DOHH2 (cell line): ENCODE data around the gene ZNF232.
"Not testable (repeated sequence)": the region's sequence is repeated elsewhere in the genome, so short reads cannot be mapped to it uniquely, and the experiment has no call there.

Source experiments
- H3F3A ChIP-seq: fragments of 200-600 bp; sonication (generic), shearing (Covaris generic); 2 replicates; pipeline ENCODE4 v1.6.0; 2016; ENCODE audit warnings: antibody characterized with exemption, mild to moderate bottlenecking; ENCODE audit not compliant: control insufficient read depth, insufficient read depth
- H3K27ac ChIP-seq: fragments of 200-600 bp; sonication (generic); 2 replicates; pipeline ENCODE4 v1.5.1; 2014; ENCODE audit warnings: low read depth, mild to moderate bottlenecking, low read length, moderate library complexity
- H3K27me3 ChIP-seq: fragments of 200-600 bp; sonication (generic); 2 replicates; pipeline ENCODE4 v1.6.1; 2014; ENCODE audit warnings: mild to moderate bottlenecking, low read length, mixed read lengths; ENCODE audit not compliant: control insufficient read depth
- H3K36me3 ChIP-seq: fragments of 200-600 bp; sonication (generic); 2 replicates; pipeline ENCODE4 v1.6.1; 2014; ENCODE audit warnings: mild to moderate bottlenecking, low read length, moderate library complexity, mixed read lengths; ENCODE audit not compliant: control insufficient read depth
- H3K4me1 ChIP-seq: fragments of 200-600 bp; sonication (generic); 2 replicates; pipeline ENCODE4 v1.6.1; 2014; ENCODE audit warnings: mild to moderate bottlenecking, low read length, mixed read lengths; ENCODE audit not compliant: control insufficient read depth
- H3K4me2 ChIP-seq: fragments of 200-600 bp; sonication (generic); 2 replicates; pipeline ENCODE4 v1.6.0; 2014; ENCODE audit warnings: mild to moderate bottlenecking, low read length, moderate library complexity
- H3K4me3 ChIP-seq: fragments of 200-600 bp; sonication (generic); 2 replicates; pipeline ENCODE4 v1.5.1; 2014; ENCODE audit warnings: mild to moderate bottlenecking, low read length, mixed read lengths
- H3K79me2 ChIP-seq: fragments of 200-600 bp; sonication (generic); 2 replicates; pipeline ENCODE4 v1.6.1; 2014; ENCODE audit warnings: mild to moderate bottlenecking, low read length, mixed read lengths; ENCODE audit not compliant: control insufficient read depth
- H3K9me2 ChIP-seq: fragments of 200-600 bp; sonication (generic); replicated peaks from 2 replicates; pipeline ENCODE4 v1.6.1; 2014; ENCODE audit warnings: mild to moderate bottlenecking, low read length, mixed read lengths; ENCODE audit not compliant: control insufficient read depth
- H3K9me3 ChIP-seq: fragments of 200-600 bp; sonication (generic); 2 replicates; pipeline ENCODE4 v1.6.1; 2014; ENCODE audit warnings: antibody characterized with exemption, low read length, mixed read lengths; ENCODE audit not compliant: control insufficient read depth, insufficient read depth
- H4K20me1 ChIP-seq: fragments of 200-600 bp; sonication (generic); 2 replicates; pipeline ENCODE4 v1.6.0; 2014; ENCODE audit warnings: low read depth, mild to moderate bottlenecking, antibody characterized with exemption, low read length, moderate library complexity; ENCODE audit not compliant: control insufficient read depth, insufficient read depth
- CTCF ChIP-seq: fragments of 200-600 bp; sonication (generic); IDR thresholded peaks from one replicate; pipeline ENCODE4 v1.5.1; 2014; ENCODE audit warnings: antibody characterized with exemption, mild to moderate bottlenecking, low read depth, low read length; ENCODE audit not compliant: poor library complexity, severe bottlenecking
- EZH2phosphoT487 ChIP-seq: fragments of 200-600 bp; sonication (generic); IDR thresholded peaks from 2 replicates; pipeline ENCODE4 v1.6.1; 2017; ENCODE audit warnings: borderline replicate concordance, mild to moderate bottlenecking, antibody characterized with exemption, low read length, moderate library complexity, mixed read lengths

Gene ZNF232

GRCh38 chr17:5135726-5136579 is 24.3 kb upstream of the ZNF232 start:
- H3K4me3 ChIP-seq, result no peak overlapping the region
- H4K20me1 ChIP-seq, result no peaks in the 10 kb centered on the region
- no peaks in the 10 kb centered on the region for H3K9me2 ChIP-seq
- TF ChIP-seq CTCF (no peak), EZH2phosphoT487 (no peak)
- H3K79me2 ChIP-seq, result no peaks in the 10 kb centered on the region
- H3K27ac ChIP-seq, result no peak overlapping the region
- no peaks in the 10 kb centered on the region for H3K4me1 ChIP-seq
- H3K36me3 ChIP-seq, result no peaks in the 10 kb centered on the region
- H3K9me3 ChIP-seq, result no peaks in the 10 kb centered on the region
- H3K4me2 ChIP-seq, result no peak overlapping the region
- no peaks in the 10 kb centered on the region for H3F3A ChIP-seq
- no peaks in the 10 kb centered on the region for H3K27me3 ChIP-seq

DNA sequence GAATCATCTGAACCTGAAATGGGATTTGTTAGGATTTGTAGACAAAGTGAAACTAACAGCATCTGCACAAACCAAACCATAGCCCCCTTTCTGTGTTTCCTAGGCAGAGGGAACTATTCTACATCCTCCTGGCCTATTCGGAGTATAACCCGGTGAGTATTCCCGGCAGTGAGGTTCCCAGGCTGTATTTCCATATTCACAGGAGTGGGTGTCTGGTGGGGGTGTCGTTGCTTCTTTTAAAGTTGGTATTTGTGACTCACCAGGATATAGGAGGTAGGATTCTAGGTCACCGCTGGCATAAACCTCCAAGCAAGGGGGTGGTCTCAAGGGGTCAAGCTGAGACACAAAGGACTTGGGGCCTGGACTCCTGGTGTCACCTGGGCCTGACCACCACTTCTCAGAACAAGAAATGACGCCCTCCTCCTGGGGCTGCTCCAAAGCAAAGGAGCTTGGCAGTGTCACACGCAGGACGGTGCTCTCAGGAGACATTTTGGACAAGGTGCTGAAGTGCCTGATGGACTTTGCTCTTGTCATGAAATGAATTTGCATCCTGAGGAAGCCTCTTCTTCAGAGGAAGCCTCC is 23.5 kb upstream of the ZNF232 start:
- H3K79me2 ChIP-seq, H3K9me3 ChIP-seq, H3K4me1 ChIP-seq, H3K27me3 ChIP-seq, H3F3A ChIP-seq, H3K4me2 ChIP-seq, H3K4me3 ChIP-seq, H3K9me2 ChIP-seq, H3K36me3 ChIP-seq, H3K27ac ChIP-seq, H4K20me1 ChIP-seq: not testable (repeated sequence)

DNA sequence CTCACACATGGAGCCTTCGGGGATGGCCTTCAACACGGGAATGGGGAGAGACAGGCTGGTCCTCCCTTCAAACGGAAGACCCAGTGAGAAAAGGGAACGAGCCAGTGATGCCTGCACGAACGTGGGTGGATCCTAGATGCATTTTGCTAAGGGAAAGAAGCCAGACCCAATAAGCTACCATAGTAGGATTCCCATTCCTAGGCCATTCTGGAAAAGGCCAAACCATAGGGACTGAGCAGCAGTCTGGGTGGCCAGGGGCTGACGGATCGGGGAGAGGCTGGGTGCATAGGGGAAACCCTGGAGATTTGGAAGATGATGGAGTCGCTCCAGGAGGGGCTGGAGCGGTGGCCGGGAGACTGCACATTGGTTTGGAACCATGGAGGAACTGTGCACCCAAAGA is 22.9 kb upstream of the ZNF232 start:
- H3K4me3 ChIP-seq, H4K20me1 ChIP-seq, H3K9me3 ChIP-seq, H3K27ac ChIP-seq, H3K9me2 ChIP-seq, H3K27me3 ChIP-seq, H3K4me1 ChIP-seq, H3K4me2 ChIP-seq, H3K36me3 ChIP-seq, H3F3A ChIP-seq, H3K79me2 ChIP-seq: not testable (repeated sequence)

DNA sequence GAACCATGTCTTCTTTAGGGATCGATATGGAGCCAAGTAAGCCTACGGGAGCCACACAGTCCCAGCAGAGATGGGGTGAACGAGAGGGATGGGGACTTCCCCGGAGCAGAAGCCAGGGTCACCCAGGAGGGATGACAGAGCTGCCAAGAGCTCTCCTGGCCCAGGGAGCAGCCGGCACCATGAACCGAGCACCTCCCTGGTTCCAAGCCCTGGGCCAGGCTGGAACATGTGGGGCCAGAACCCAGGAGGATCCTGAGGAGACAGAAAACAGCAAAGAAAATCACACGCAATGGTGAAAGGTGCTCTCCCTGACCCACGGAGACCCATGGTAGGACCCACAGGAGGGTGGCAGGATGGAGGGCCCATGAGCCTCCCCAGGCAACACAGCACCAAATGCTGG is 22.3 kb upstream of the ZNF232 start:
- not testable (repeated sequence) for H3K4me3 ChIP-seq, H3K79me2 ChIP-seq, H3F3A ChIP-seq, H3K27ac ChIP-seq, H3K4me2 ChIP-seq, H4K20me1 ChIP-seq, H3K9me2 ChIP-seq, H3K4me1 ChIP-seq, H3K27me3 ChIP-seq, H3K36me3 ChIP-seq, H3K9me3 ChIP-seq

GRCh38 chr17:5133311-5133710 is 21.6 kb upstream of the ZNF232 start:
- H3K9me3 ChIP-seq, result no peaks in the 10 kb centered on the region
- no peaks in the 10 kb centered on the region for H3K4me1 ChIP-seq
- no peak for TF ChIP-seq EZH2phosphoT487
- TF ChIP-seq CTCF, result no peak

DNA sequence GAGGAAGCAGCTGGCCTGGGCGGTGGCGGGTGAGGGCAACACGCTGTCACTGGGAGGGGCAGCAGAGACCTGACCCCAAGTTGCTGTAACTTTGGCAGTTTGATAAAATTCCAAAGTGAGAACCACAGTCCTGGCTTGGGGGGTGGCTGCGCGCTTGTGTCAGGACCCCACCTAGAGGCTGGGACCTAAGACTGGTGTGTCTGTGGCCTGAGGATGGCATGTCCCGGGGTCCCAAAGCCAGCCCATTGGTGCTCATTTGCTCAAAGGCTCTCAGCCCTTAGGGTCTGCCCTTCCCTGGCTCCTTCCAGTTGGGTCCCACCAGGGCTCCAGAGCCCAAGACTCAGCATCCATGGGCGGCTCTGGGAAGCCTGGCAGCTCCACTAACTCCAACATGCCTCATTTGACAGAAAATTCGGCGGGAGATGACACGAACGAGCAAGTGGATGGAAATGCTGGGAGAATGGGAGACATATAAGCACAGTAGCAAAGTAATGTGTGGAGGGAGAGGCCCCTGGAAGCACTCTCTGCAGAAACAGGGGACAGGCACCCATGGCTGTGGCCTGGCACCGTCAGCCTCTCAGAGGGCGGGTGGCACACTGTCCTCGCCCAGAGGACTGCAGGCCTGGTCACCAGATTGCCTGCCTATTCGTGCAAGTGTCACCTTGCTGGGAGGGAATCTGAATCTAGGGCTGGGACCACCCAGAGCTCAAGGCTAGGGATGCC is 21.0 kb upstream of the ZNF232 start:
- H3K4me1 ChIP-seq, H3K36me3 ChIP-seq, H3K9me3 ChIP-seq, H3K4me2 ChIP-seq, H3K27me3 ChIP-seq, H4K20me1 ChIP-seq, H3K79me2 ChIP-seq, H3K4me3 ChIP-seq, H3K27ac ChIP-seq, H3K9me2 ChIP-seq, H3F3A ChIP-seq: not testable (repeated sequence)

More at GRCh38 chr17:5133311-5133710, 21.6 kb upstream of the ZNF232 start:
- H3K36me3 ChIP-seq, result no peaks in the 10 kb centered on the region
- no peaks in the 10 kb centered on the region for H4K20me1 ChIP-seq
- H3F3A ChIP-seq, result no peaks in the 10 kb centered on the region
- no peaks in the 10 kb centered on the region for H3K27me3 ChIP-seq
- H3K4me2 ChIP-seq, result no peak overlapping the region
- no peaks in the 10 kb centered on the region for H3K79me2 ChIP-seq
- H3K4me3 ChIP-seq, result no peak overlapping the region
- no peaks in the 10 kb centered on the region for H3K9me2 ChIP-seq
- no peak overlapping the region for H3K27ac ChIP-seq
